ENCODE measurements around the gene HPSE.
"Not testable (repeated sequence)": the region's sequence is repeated elsewhere in the genome, so short reads cannot be mapped to it uniquely, and the experiment has no call there.

Gene HPSE

GRCh38 chr4:83329521-83330110 is 5.0 kb downstream of the HPSE start:
- Histone ChIP-seq H3K36me3 (no peaks in the 10 kb centered on the region), H3K9me3 (no peaks in the 10 kb centered on the region), H3K4me3 (ENCODE audit: low read depth, low read length) (no peak overlapping the region), H3K27me3 (peaks cover 7% of the 10 kb centered on the region; the same call in 1 of the 2 replicates), H3K4me1 (no peaks in the 10 kb centered on the region)
- no peak for DNase-seq
- TF ChIP-seq CTCF (IDR thresholded peaks at IDR 0.05; ENCODE audit: low read depth, low read length) = no peak

DNA sequence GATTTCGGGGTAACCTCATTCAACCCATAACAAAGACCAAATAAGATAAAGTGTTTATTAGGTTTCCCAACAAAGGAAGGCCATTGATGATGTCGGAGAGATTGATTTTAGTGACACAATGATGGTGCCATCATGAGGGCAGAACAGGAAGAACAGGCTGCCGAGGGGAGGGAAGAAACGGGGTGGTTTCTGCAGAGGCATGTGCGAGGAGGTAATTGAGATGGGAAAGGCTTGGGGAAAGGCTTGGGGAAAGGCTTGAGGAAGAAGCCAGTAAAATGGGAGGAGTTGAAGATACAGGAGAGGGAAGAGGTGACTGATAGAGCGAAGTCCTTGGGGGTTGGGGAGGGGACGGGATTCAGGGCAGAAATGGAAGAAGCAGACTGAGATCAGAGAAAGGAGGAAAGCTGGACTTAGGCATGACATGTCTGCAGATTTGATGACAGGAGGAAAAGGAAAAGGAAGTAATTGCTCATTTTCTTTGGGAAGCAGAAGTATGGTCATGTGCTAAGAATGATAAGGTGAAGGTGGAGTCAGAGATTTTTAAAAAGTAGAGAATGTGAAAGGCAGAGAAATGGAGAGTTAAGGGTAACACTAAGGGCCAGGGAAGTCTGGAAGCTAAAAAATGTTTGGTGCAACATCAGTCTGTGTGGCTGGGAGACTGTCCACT is 6.0 kb downstream of the HPSE start:
- H3K36me3 ChIP-seq = no peaks in the 10 kb centered on the region
- no peaks in the 10 kb centered on the region for H3K9me3 ChIP-seq
- DNase-seq = no peak
- H3K4me3 ChIP-seq (ENCODE audit: low read depth, low read length) = no peak overlapping the region
- H3K4me1 ChIP-seq = no peaks in the 10 kb centered on the region
- H3K27me3 ChIP-seq = no peaks in the 10 kb centered on the region
- peak; percentile 44 for TF ChIP-seq CTCF (IDR thresholded peaks at IDR 0.05; ENCODE audit: low read depth, low read length)

- DNase-seq = no peak
- no peaks in the 10 kb centered on the region for H3K36me3 ChIP-seq
- H3K4me3 ChIP-seq (ENCODE audit: low read depth, low read length) = no peak overlapping the region
- no peaks in the 10 kb centered on the region for H3K27me3 ChIP-seq
- no peaks in the 10 kb centered on the region for H3K4me1 ChIP-seq
- H3K9me3 ChIP-seq = no peaks in the 10 kb centered on the region
- no peak for TF ChIP-seq CTCF (IDR thresholded peaks at IDR 0.05; ENCODE audit: low read depth, low read length)
Measured at GRCh38 chr4:83326546-83326945, 8.1 kb downstream of the HPSE start.

DNA sequence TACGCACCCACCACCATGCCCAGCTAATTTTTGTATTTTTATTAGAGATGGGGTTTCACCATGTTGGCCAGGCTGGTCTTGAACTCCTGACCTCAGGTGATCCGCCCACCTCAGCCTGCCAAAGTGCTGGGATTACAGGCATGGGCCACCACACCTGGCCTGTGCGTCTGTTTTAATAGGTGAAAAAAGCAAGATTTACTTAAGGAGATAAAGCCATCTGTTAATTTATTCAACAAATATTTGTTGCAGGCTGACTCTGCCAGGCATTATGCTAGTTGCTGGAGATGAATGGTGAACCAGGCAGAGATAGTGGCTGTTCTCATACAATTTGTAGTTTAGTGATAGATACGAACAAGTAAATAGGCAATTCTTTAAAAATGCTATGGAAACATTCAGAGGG is 9.3 kb downstream of the HPSE start:
- not testable (repeated sequence) for H3K36me3 ChIP-seq, DNase-seq

DNA sequence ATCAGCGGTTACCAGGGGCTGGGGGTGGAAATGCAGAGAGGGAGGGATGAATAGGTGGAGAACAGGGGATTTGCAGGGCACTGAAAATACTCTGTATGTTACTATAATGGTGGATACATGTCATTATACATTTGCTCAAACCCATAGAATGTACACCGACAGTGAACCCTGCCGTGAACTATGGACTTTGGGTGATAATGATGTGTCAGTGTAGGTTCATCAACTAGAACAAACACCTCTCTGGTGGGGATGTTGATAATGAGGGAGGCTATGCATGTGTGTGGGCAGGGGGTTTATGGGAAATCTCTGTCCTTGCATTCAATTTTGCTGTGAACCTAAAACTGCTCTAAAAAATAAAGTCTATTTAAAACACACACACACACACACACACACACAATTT is 11.5 kb downstream of the HPSE start:
- no peak for TF ChIP-seq CTCF (IDR thresholded peaks at IDR 0.05; ENCODE audit: low read depth, low read length)
- peaks cover 7% of the 10 kb centered on the region for H3K27me3 ChIP-seq
- H3K36me3 ChIP-seq = no peaks in the 10 kb centered on the region
- no peaks in the 10 kb centered on the region for H3K4me1 ChIP-seq
- no peak overlapping the region for H3K4me3 ChIP-seq (ENCODE audit: low read depth, low read length)
- no peak for DNase-seq
- H3K9me3 ChIP-seq = no peaks in the 10 kb centered on the region; the same call in 1 of the 2 replicates

More for the DNA sequence above, 9.3 kb downstream of the HPSE start:
- not testable (repeated sequence) for H3K27me3 ChIP-seq; H3K4me3 ChIP-seq (ENCODE audit: low read depth, low read length); H3K4me1 ChIP-seq; H3K9me3 ChIP-seq

DNA sequence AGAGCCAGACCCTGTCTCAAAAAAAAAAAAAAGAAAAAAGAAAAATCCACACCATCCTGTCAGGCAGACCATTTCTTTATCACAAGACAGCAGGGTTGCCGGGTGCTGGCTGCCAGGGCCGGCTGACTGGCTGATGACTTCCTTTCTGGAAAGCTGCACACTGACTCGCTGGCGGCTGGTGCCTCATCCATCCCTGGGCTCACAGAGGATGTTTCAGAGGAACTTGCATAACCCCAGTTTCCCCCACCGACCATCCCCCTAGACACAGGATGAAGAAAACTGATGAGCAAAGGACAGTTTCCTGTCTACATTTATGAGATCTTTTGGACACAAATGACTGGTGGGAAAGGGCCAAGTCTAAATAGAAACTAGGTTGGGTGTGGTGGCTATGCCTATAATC is 14.1 kb downstream of the HPSE start:
- H3K4me1 ChIP-seq = no peaks in the 10 kb centered on the region
- no peaks in the 10 kb centered on the region; the same call in 1 of the 2 replicates for H3K9me3 ChIP-seq
- no peak overlapping the region for H3K4me3 ChIP-seq (ENCODE audit: low read depth, low read length)
- TF ChIP-seq CTCF (IDR thresholded peaks at IDR 0.05; ENCODE audit: low read depth, low read length) = no peak
- peaks cover 14% of the 10 kb centered on the region for H3K27me3 ChIP-seq
- no peaks in the 10 kb centered on the region for H3K36me3 ChIP-seq
- no peak for DNase-seq

Data from BE2C (cell line).